ENCODE results near the gene NUDT16L1.

DNA sequence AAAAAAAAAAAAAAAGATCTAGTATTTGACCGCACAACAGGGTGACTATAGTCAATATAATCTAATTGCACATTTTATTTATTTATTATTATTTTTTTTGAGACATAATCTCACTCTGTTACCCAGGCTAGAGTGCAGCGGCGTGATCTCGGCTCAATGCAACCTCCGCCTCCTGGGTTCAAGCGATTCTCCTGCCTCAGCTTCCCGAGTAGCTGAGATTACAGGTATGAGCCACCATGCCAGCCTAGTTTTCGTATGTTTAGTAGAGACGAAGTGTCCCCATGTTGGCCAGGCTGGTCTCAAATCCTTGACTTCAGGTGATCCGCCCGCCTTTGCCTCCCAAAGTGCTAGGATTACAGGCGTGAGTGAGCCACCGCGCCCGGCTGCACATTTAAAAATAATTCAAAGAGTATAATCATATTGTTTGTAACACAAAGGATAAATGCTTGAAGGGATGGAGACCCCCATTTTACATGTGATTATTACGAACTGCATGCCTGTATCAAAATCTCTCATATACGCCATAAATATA, 39.9 kb downstream of the NUDT16L1 start:
- no peak for TF ChIP-seq TAF1 (IDR thresholded peaks at IDR 0.05; ENCODE audit: borderline replicate concordance, low read depth, low read length)
- TF ChIP-seq POLR2A (IDR thresholded peaks at IDR 0.05; ENCODE audit: low read depth, low read length) = no peak

Data from GM12892 (cell line).